K562 (cell line): ENCODE measurements around the gene RTBDN. TPM values are rescaled to one million over a fixed set of nuclear protein-coding genes. Genes with fewer than 3 reads are reported as not detected.

Experiments
- ARHGAP35 ChIP-seq: fragments of 450-650 bp; IDR thresholded peaks from 2 replicates; pipeline ENCODE4 v1.6.1; 2018; ENCODE audit not compliant: partially characterized antibody
- CBX3 ChIP-seq, 2 experiments: IDR thresholded peaks; 1 replicate in 1 of 2; 2 replicates in 1 of 2; pipeline ENCODE4 v1.6.1; 2012; ENCODE audit warnings: inconsistent platforms in 2 of 2, low read length in 2 of 2, borderline replicate concordance in 1 of 2, control low read depth in 1 of 2
- CBX8 ChIP-seq: fragments of 200-600 bp; sonication (generic); IDR thresholded peaks from 2 replicates; pipeline ENCODE4 v1.6.1; 2012; ENCODE audit warnings: borderline replicate concordance, mixed run types, low read depth, mild to moderate bottlenecking, moderate library complexity, mixed read lengths, low read length, control low read depth, inconsistent platforms; ENCODE audit not compliant: poor library complexity, severe bottlenecking; ENCODE audit errors: extremely low read depth
- HDGF ChIP-seq: fragments of 450-650 bp; IDR thresholded peaks from 2 replicates; pipeline ENCODE4 v1.6.1; 2016
- PHB2 ChIP-seq: fragments of 450-650 bp; IDR thresholded peaks from 2 replicates; pipeline ENCODE4 v1.6.1; 2017; ENCODE audit warnings: low read depth
- PPARD ChIP-seq: fragments of 250-450 bp; sonication (Bioruptor Pico); IDR thresholded peaks from 2 replicates; pipeline ENCODE4 v1.8.0; 2022; ENCODE audit warnings: inconsistent platforms, mild to moderate bottlenecking, moderate library complexity
- TSHZ1 ChIP-seq: fragments of 250-450 bp; sonication (Bioruptor Pico); IDR thresholded peaks from 2 replicates; pipeline ENCODE4 v1.4.0; 2020; ENCODE audit warnings: mild to moderate bottlenecking, moderate library complexity
- YY1 ChIP-seq, 3 experiments: IDR thresholded peaks; 2 replicates each; pipeline ENCODE4 v1.6.1; 2011; ENCODE audit warnings: low read length in 2 of 3, mild to moderate bottlenecking in 2 of 3, moderate library complexity in 2 of 3, borderline replicate concordance in 1 of 3, control low read depth in 1 of 3, low read depth in 1 of 3; ENCODE audit not compliant: insufficient read depth in 3 of 3, insufficient replicate concordance in 2 of 3, control insufficient read depth in 1 of 3, insufficient read length in 1 of 3; ENCODE audit errors: extremely low read depth in 1 of 3
- ZNF140 ChIP-seq: fragments of 250-450 bp; sonication (Bioruptor Pico); IDR thresholded peaks from 2 replicates; pipeline ENCODE4 v1.8.0; 2021; ENCODE audit warnings: moderate library complexity, mild to moderate bottlenecking, inconsistent platforms
- ZNF431 ChIP-seq: sonication (generic); formaldehyde crosslinking; IDR thresholded peaks from 2 replicates; pipeline ENCODE4 v1.8.0; 2022; ENCODE audit warnings: mild to moderate bottlenecking, missing genetic modification reagents
- ZNF592 ChIP-seq: fragments of 450-650 bp; IDR thresholded peaks from 2 replicates; pipeline ENCODE4 v1.6.1; 2017; ENCODE audit warnings: antibody characterized with exemption, mild to moderate bottlenecking
- ZNF655 ChIP-seq: fragments of 250-450 bp; sonication (Bioruptor Pico); IDR thresholded peaks from 2 replicates; pipeline ENCODE4 v1.5.0; 2021
- polyA plus RNA-seq, 8 experiments: library from polyadenylated mRNA; depleted of rRNA in 4 of 8; stranded (reverse) in 5 of 8; unstranded in 3 of 8; fragments of >200 nt; fragmentation: Nextera tagmentation in 2 of 8; fragmentation: Illumina TruSeq in 1 of 8; extraction: Ambion mirVana in 2 of 8; extraction: Trizol in 1 of 8; gene quantifications; 2 replicates each; pipeline versions ENCODE4 v1.2.1 to v1.2.3, GENCODE V29; 2011 to 2014; ENCODE audit warnings: inconsistent platforms in 1 of 8, missing spikeins in 1 of 8
- total RNA-seq, 7 experiments: library from RNA; depleted of rRNA in 6 of 7; stranded (reverse); fragments of >200 nt in 6 of 7; fragmentation: Illumina TruSeq in 2 of 7; extraction: Trizol in 2 of 7; gene quantifications; 2 replicates each; pipeline versions ENCODE4 v1.2.1 to v1.2.3, GENCODE V29; 2011 to 2021; ENCODE audit warnings: low replicate concordance in 1 of 7
- TF ChIP-seq, protein P1 (sequence below), 2 experiments: fragments of 450-650 bp in 1 of 2; sonication (generic) in 1 of 2; formaldehyde crosslinking; conservative IDR thresholded peaks; 2 replicates each; pipeline versions ENCODE4 v1.4.0 to v1.8.1; 2020 to 2022; ENCODE audit warnings: mild to moderate bottlenecking in 1 of 2, missing genetic modification reagents in 1 of 2

Gene RTBDN
- total and polyA plus RNA-seq, 9 of the 15 experiments (the other 6 are each of a cell fraction or from before 2014, with no cell fraction given): 0.20 to 2.3 (median 0.72) TPM; not detected in 1

DNA sequence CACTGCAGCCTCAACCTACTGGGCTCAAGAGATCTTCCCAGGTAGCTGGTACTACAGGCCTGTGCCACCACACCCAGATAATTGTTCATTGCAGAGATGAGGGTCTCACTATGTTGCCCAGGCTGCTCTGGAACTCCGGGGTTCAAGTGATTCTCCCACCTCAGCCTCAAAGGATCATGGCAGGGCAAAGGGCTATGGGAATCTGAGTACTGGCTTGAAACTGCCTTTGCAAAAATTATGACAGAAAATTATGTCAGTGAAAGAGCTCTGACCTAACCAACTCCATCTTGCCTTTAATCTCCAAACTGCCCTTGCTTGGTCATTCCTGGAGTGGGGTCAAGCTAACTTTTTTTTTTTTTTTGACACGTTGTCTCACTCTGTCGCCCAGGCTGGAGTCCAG is 48.2 kb upstream of the RTBDN start (continued):
- TF ChIP-seq, protein P1, sequence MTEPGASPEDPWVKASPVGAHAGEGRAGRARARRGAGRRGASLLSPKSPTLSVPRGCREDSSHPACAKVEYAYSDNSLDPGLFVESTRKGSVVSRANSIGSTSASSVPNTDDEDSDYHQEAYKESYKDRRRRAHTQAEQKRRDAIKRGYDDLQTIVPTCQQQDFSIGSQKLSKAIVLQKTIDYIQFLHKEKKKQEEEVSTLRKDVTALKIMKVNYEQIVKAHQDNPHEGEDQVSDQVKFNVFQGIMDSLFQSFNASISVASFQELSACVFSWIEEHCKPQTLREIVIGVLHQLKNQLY (CRISPR knock-in tag; conservative IDR thresholded peaks at IDR 0.05): no peak
- no peak for TF ChIP-seq ZNF431 (CRISPR knock-in tag)
- no peak for TF ChIP-seq CBX3 (IDR thresholded peaks at IDR 0.05; ENCODE audit: borderline replicate concordance in 1 of 2, low read length in 2 of 2)
- TF ChIP-seq YY1 (IDR thresholded peaks at IDR 0.05; ENCODE audit: borderline replicate concordance in 1 of 3, control insufficient read depth in 1 of 3, extremely low read depth in 1 of 3, insufficient read depth in 3 of 3, insufficient read length in 1 of 3, insufficient replicate concordance in 2 of 3, low read depth in 1 of 3, low read length in 2 of 3): peak in 1 of 3 experiments; percentile 2
- TF ChIP-seq ZNF140 (CRISPR knock-in tag): no peak
- TF ChIP-seq PHB2: no peak
- no peak for TF ChIP-seq CBX8
- no peak for TF ChIP-seq ZNF655 (CRISPR knock-in tag)
- peak; percentile 82; the same call in 1 of the 2 replicates for TF ChIP-seq TSHZ1 (CRISPR knock-in tag)
- TF ChIP-seq PPARD (CRISPR knock-in tag): no peak
- TF ChIP-seq HDGF: no peak
- peak; percentile 99 for TF ChIP-seq ZNF592
- TF ChIP-seq ARHGAP35: no peak
